Measurements from ENCODE around the gene OLA1. TPM values are rescaled to one million over a fixed set of nuclear protein-coding genes. Genes with fewer than 3 reads are reported as not detected.

OLA1 gene
- total RNA-seq, 1 donor from 2014 or later, result 323 TPM

DNA sequence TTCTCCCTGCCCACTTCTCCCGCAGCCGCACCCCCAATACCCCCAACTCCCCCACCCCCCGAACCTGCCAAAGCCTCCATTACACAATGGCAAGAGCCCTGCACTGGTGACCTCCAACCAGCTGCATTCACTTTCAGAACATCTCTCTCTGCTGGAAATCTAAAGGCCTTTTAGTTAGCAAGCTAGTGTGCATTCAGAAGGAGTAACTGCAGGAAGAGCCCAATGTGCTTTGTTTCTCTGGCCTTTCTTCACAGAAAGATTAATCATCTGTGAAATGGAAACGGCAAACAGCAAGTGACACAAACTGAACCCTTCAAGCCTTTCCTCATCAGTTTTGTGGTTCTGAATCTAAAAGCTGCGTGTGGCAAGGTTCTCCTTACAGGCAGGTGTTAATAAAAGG lies 124.2 kb downstream of the OLA1 start:
- H3K9me3 ChIP-seq (ENCODE audit: low read depth), result no peaks in the 10 kb centered on the region
- Mint-ChIP-seq H3K27ac (peak overlapping the region; percentile 34), H3K4me1 (peaks cover 56% of the 10 kb centered on the region), H3K36me3 (peaks cover 5% of the 10 kb centered on the region), H3K27me3 (ENCODE audit: insufficient read depth, low read depth) (no peaks in the 10 kb centered on the region), H3K4me3 (peak overlapping the region; percentile 71), H3K9me3 (no peaks in the 10 kb centered on the region)
- H3K36me3 ChIP-seq, result peaks cover 4% of the 10 kb centered on the region
- peaks cover 64% of the 10 kb centered on the region for H3K4me1 ChIP-seq
- H4K20me1 ChIP-seq (ENCODE audit: low read depth), result no peaks in the 10 kb centered on the region
- H3K27ac ChIP-seq, result peak overlapping the region; percentile 72
- no peak overlapping the region for H3K9ac ChIP-seq
- peak; percentile 93 for DNase-seq (ENCODE audit: low spot score)
- H2AFZ ChIP-seq (replicated peaks), result no peak overlapping the region
- no peaks in the 10 kb centered on the region for H3K27me3 ChIP-seq
- peaks cover 33% of the 10 kb centered on the region for H3F3A ChIP-seq (ENCODE audit: low read depth)
- H3K4me3 ChIP-seq, result peak overlapping the region; percentile 36
- H3K79me2 ChIP-seq (ENCODE audit: low read depth), result peaks cover 8% of the 10 kb centered on the region
- peak overlapping the region; percentile 76 for H3K4me2 ChIP-seq
- no peak for TF ChIP-seq CTCF (IDR thresholded peaks at IDR 0.05)
- peak; percentile 82 for TF ChIP-seq EZH2phosphoT487 (IDR thresholded peaks at IDR 0.05)

DNA sequence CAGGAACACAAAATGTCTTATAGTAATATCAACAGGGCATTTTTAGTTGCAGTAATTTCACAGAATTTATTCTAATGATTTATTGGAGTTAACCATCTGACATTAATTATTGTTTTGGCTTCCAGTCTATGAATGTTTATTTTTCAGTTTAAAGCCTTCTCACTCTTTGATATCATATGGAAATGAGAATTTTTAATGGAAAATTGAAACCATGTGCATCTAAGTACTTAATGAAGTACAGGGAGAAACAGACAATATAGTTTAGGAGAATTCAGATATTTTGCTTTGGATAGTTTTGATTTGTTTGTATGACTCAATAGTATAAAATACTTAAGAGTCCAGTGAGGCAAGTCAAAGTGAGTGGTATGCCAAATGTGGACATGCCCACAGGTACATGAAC lies 126.1 kb downstream of the OLA1 start:
- Histone ChIP-seq H3K79me2 (ENCODE audit: low read depth) (peaks cover 8% of the 10 kb centered on the region), H3K4me1 (peaks cover 64% of the 10 kb centered on the region), H4K20me1 (ENCODE audit: low read depth) (no peaks in the 10 kb centered on the region), H3K9me3 (ENCODE audit: low read depth) (no peaks in the 10 kb centered on the region), H3K4me2 (no peak overlapping the region), H3F3A (ENCODE audit: low read depth) (peaks cover 29% of the 10 kb centered on the region), H2AFZ (replicated peaks) (no peak overlapping the region), H3K27me3 (no peaks in the 10 kb centered on the region), H3K4me3 (no peak overlapping the region), H3K36me3 (peaks cover 4% of the 10 kb centered on the region), H3K27ac (no peak overlapping the region), H3K9ac (no peak overlapping the region)
- H3K27me3 Mint-ChIP-seq (ENCODE audit: insufficient read depth, low read depth), result no peaks in the 10 kb centered on the region
- H3K4me3 Mint-ChIP-seq, result no peak overlapping the region
- H3K4me1 Mint-ChIP-seq, result peaks cover 62% of the 10 kb centered on the region
- no peaks in the 10 kb centered on the region for H3K9me3 Mint-ChIP-seq
- H3K36me3 Mint-ChIP-seq, result peaks cover 7% of the 10 kb centered on the region
- no peak overlapping the region for H3K27ac Mint-ChIP-seq
- DNase-seq (ENCODE audit: low spot score), result no peak
- no peak for TF ChIP-seq CTCF (IDR thresholded peaks at IDR 0.05)
- no peak for TF ChIP-seq EZH2 (IDR thresholded peaks at IDR 0.05)
- no peak for TF ChIP-seq EZH2phosphoT487 (IDR thresholded peaks at IDR 0.05)

DNA sequence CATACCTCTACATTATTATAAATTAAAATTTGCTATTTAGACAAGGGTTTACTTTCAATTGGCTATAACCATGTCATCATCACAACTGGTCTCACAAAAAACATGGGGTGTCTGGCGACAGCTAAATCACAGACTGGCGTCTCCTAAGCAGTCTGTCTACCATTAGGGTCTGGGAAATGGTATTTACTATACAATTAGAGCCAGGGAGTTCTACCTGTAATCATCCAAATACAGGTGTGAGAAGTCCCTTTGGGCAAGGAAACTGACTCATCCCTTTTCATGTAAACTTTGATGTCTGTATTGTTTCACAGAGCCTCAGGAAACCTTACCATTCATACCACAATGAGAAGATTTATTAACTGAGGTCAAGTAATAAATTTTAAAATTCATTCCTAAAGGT lies 126.7 kb downstream of the OLA1 start:
- Histone ChIP-seq H3K36me3 (peaks cover 4% of the 10 kb centered on the region), H3F3A (ENCODE audit: low read depth) (peaks cover 29% of the 10 kb centered on the region), H4K20me1 (ENCODE audit: low read depth) (no peaks in the 10 kb centered on the region), H3K9me3 (ENCODE audit: low read depth) (no peaks in the 10 kb centered on the region), H3K27me3 (no peaks in the 10 kb centered on the region), H3K27ac (no peak overlapping the region), H3K4me2 (no peak overlapping the region), H3K4me1 (peaks cover 59% of the 10 kb centered on the region), H3K79me2 (ENCODE audit: low read depth) (peaks cover 8% of the 10 kb centered on the region), H3K4me3 (no peak overlapping the region), H3K9ac (no peak overlapping the region), H2AFZ (replicated peaks) (no peak overlapping the region)
- Mint-ChIP-seq H3K9me3 (no peaks in the 10 kb centered on the region), H3K4me3 (no peak overlapping the region), H3K27me3 (ENCODE audit: insufficient read depth, low read depth) (no peaks in the 10 kb centered on the region), H3K27ac (no peak overlapping the region), H3K4me1 (peaks cover 59% of the 10 kb centered on the region), H3K36me3 (peaks cover 7% of the 10 kb centered on the region)
- DNase-seq (ENCODE audit: low spot score), result no peak
- TF ChIP-seq EZH2 (IDR thresholded peaks at IDR 0.05) (no peak), CTCF (IDR thresholded peaks at IDR 0.05) (no peak), EZH2phosphoT487 (IDR thresholded peaks at IDR 0.05) (no peak)

Measured in neural progenitor cell (in vitro differentiated cells).